Islet precursor cell (in vitro differentiated cells): ENCODE data around the gene KBTBD13.
"Not testable (repeated sequence)": the region's sequence is repeated elsewhere in the genome, so short reads cannot be mapped to it uniquely, and the experiment has no call there.

Source experiments
- DNase-seq: peaks from one replicate; pipeline ENCODE4 v3.0.0-alpha.2; 2018

The KBTBD13 gene

GRCh38 chr15:65091946-65092770, 15.6 kb downstream of the KBTBD13 start:
- no peak for DNase-seq

GRCh38 chr15:65092911-65093792, 16.6 kb downstream of the KBTBD13 start:
- DNase-seq, result no peak

- not testable (repeated sequence) for DNase-seq
Observed at GRCh38 chr15:65093793-65094170, 17.2 kb downstream of the KBTBD13 start.

- no peak for DNase-seq
Observed at GRCh38 chr15:65094294-65094995, 17.9 kb downstream of the KBTBD13 start.

- no peak for DNase-seq
Observed at GRCh38 chr15:65095011-65095746, 18.6 kb downstream of the KBTBD13 start.

GRCh38 chr15:65095747-65096104, 19.2 kb downstream of the KBTBD13 start:
- DNase-seq, result no peak

GRCh38 chr15:65096481-65097385, 20.2 kb downstream of the KBTBD13 start:
- DNase-seq, result no peak

GRCh38 chr15:65097651-65098263, 21.2 kb downstream of the KBTBD13 start:
- no peak for DNase-seq

GRCh38 chr15:65099336-65099735, 22.8 kb downstream of the KBTBD13 start:
- DNase-seq, result no peak

- not testable (repeated sequence) for DNase-seq
Observed at GRCh38 chr15:65099801-65100200, 23.3 kb downstream of the KBTBD13 start.

- no peak for DNase-seq
Observed at GRCh38 chr15:65100442-65100841, 23.9 kb downstream of the KBTBD13 start.

- DNase-seq, result peak; percentile 88
Observed at GRCh38 chr15:65101411-65101890, 24.9 kb downstream of the KBTBD13 start.

GRCh38 chr15:65101891-65102708, 25.6 kb downstream of the KBTBD13 start:
- no peak for DNase-seq

GRCh38 chr15:65102912-65103311, 26.4 kb downstream of the KBTBD13 start:
- no peak for DNase-seq

- peak; percentile 38 for DNase-seq
Observed at GRCh38 chr15:65105038-65105437, 28.5 kb downstream of the KBTBD13 start.

GRCh38 chr15:65106011-65106590, 29.6 kb downstream of the KBTBD13 start:
- DNase-seq, result peak; percentile 38

- DNase-seq, result peak; percentile 53
Observed at GRCh38 chr15:65110676-65111292, 34.2 kb downstream of the KBTBD13 start.

- DNase-seq, result no peak
Observed at GRCh38 chr15:65115086-65115485, 38.5 kb downstream of the KBTBD13 start, which contains the start of gene UBAP1L. UBAP1L (minus strand) TSS chr15:65115200; CDS start chr15:65106215, 8,985 bp downstream.

GRCh38 chr15:65115542-65115941, 39.0 kb downstream of the KBTBD13 start:
- DNase-seq, result no peak
